Right kidney (tissue), 1 donor: Measurements from ENCODE around the gene SUMO2.

Experiments used
- DNase-seq: peaks from one replicate; pipeline ENCODE4 v3.0.0-alpha.2; 2016

The SUMO2 gene

GRCh38 chr17:75124819-75125162, 58.0 kb downstream of the SUMO2 start:
- no peak for DNase-seq

- no peak for DNase-seq
These were observed 58.5 kb downstream of the SUMO2 start for GRCh38 chr17:75124041-75124818.

- no peak for DNase-seq
These were observed 64.5 kb downstream of the SUMO2 start for GRCh38 chr17:75118307-75118706.

- DNase-seq, result no peak
These were observed 66.0 kb downstream of the SUMO2 start for GRCh38 chr17:75116737-75117136.
